ENCODE results near the gene TCF3. TPM values are rescaled to one million over a fixed set of nuclear protein-coding genes. Genes with fewer than 3 reads are reported as not detected.
"Not testable (repeated sequence)": the region's sequence is repeated elsewhere in the genome, so short reads cannot be mapped to it uniquely, and the experiment has no call there.

TCF3 gene
- total RNA-seq, 1 donor from 2014 or later = 44.4 TPM

DNA sequence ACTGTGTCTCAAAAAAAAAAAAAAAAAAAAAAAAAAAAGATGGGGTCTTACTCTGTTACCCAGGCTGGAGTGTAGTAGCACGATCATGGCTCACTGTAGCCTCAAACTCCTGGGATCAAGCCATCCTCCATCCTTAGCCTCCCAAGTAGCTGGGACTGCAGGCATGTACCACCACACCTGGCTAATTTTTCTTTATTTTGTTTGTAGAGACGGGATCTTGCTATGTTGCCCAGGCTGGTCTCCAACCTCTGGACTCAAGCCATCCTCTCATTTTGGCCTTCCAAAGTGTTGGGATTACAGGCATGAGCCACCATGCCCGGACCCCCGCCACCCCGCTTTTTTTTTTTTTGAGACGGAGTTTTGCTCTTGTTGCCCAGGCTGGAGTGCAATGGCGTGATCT lies 10.8 kb upstream of the TCF3 start:
- peaks cover 16 to 20% (median 19%) of the 10 kb centered on the region in 3 donors for H3K27me3 ChIP-seq (ENCODE audit: control insufficient read depth in 3 of 3, insufficient read depth in 3 of 3, low read length in 3 of 3)
- not testable (repeated sequence) for H3K27ac ChIP-seq (ENCODE audit: low read depth, low read length)

DNA sequence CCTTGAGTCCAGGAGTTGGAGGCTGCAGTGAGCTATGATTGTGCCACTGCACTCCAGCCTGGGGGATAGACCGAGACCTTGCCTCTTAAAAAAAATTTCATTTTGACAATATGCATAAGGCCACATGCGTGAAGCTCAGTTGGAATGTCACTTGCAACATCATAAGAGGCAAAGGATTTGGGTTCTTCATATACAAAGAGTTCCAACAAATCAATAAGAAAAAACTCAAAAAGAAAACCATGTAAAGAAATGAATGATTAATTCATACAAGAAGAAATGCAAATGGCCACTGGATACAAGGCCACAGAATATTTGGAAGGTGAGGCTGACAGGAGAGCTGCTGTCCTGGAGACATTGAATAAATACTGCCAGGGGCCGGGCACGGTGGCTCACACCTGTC lies 9.6 kb upstream of the TCF3 start:
- H3K36me3 ChIP-seq (ENCODE audit: control insufficient read depth in 3 of 3, insufficient read depth in 3 of 3, low read length in 3 of 3) = no peaks in the 10 kb centered on the region

More for the DNA sequence above, 10.8 kb upstream of the TCF3 start:
- H3K36me3 ChIP-seq (ENCODE audit: control insufficient read depth in 3 of 3, insufficient read depth in 3 of 3, low read length in 3 of 3); H3K9me3 ChIP-seq (ENCODE audit: control insufficient read depth in 3 of 3, low read length in 3 of 3); H3K4me3 ChIP-seq (ENCODE audit: low read length in 3 of 3); H3K4me1 ChIP-seq (ENCODE audit: control insufficient read depth in 3 of 3, insufficient read depth in 3 of 3, low read length in 3 of 3); H3K9ac ChIP-seq (ENCODE audit: low read depth in 1 of 3, low read length in 3 of 3): not testable (repeated sequence)

DNA sequence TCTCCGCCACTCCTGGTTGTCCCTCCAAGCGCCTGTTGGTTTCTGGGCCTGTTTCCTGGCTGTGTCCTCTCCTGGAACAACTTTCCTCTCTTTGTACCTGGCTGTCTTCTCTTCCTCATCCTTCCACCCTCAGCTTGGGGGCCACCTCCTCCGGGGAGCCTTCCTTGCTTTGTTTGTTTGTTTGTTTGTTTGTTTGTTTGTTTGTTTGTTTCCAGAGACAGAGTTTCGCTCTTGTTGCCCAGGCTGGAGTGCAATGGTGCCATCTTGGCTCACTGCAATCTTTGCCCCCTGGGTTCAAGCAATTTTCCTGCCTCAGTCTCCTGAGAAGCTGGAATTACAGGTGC lies 6.6 kb upstream of the TCF3 start:
- H3K4me1 ChIP-seq (ENCODE audit: control insufficient read depth in 3 of 3, insufficient read depth in 3 of 3, low read length in 3 of 3) = no peaks in the 10 kb centered on the region
- H3K36me3 ChIP-seq (ENCODE audit: control insufficient read depth in 3 of 3, insufficient read depth in 3 of 3, low read length in 3 of 3) = no peaks in the 10 kb centered on the region
- H3K4me3 ChIP-seq (ENCODE audit: low read length in 3 of 3) = no peak overlapping the region
- H3K27ac ChIP-seq (ENCODE audit: low read depth, low read length) = no peak overlapping the region
- no peak overlapping the region for H3K9ac ChIP-seq (ENCODE audit: low read depth in 1 of 3, low read length in 3 of 3)
- no peaks in the 10 kb centered on the region for H3K9me3 ChIP-seq (ENCODE audit: control insufficient read depth in 3 of 3, low read length in 3 of 3)
- H3K27me3 ChIP-seq (ENCODE audit: control insufficient read depth in 3 of 3, insufficient read depth in 3 of 3, low read length in 3 of 3) = peaks cover 9 to 18% (median 13%) of the 10 kb centered on the region in 3 donors

More for the DNA sequence above, 9.6 kb upstream of the TCF3 start:
- Histone ChIP-seq H3K27ac (ENCODE audit: low read depth, low read length) (no peak overlapping the region), H3K9me3 (ENCODE audit: control insufficient read depth in 3 of 3, low read length in 3 of 3) (no peaks in the 10 kb centered on the region), H3K4me3 (ENCODE audit: low read length in 3 of 3) (no peak overlapping the region), H3K27me3 (ENCODE audit: control insufficient read depth in 3 of 3, insufficient read depth in 3 of 3, low read length in 3 of 3) (peaks cover 14 to 23% (median 19%) of the 10 kb centered on the region in 3 donors), H3K9ac (ENCODE audit: low read depth in 1 of 3, low read length in 3 of 3) (no peak overlapping the region), H3K4me1 (ENCODE audit: control insufficient read depth in 3 of 3, insufficient read depth in 3 of 3, low read length in 3 of 3) (no peaks in the 10 kb centered on the region)

DNA sequence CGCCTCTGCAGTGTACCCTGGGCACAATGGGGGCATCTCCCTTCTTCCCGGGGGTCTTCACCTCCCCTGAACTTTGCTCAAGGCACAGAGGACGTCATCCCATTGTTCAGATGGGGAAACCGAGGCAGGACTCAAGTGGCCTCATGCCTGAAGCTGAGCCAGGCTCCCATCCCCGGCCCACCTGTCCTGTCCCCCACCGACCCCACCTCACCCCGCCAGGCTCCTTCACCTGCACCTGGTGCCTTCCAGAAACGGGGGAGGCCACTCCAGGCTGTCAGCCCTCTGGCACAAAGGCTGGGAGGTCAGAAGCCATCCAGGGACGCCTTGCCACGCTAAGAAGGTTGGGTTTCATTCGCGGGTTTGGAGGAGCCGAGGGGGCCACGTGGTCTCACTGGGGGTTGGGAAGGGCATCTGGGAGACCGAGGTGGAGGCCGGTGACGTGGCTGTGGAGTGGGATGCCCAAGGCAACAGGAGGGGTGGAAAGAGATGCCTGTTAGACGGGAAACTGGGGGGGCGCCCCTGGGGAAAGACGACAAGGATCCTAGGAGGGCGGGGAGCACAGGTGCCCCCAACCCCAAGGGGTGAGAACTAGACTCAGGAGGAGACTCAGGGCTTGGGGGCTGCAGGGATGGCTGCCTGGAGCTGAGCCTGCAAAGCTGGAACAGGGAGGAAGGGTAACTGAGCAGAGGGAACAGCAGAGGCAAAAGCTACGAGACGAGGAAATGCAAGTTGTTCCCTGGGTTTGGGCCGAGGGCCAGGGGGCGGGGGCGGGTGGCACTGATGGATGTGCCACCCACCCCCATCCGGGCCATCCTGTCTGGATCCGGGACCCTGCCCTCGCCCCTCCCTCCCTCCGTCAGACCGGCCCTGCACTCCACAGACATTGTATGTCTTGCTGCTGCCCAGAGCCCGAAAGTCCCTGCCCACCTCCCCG lies 6.0 kb upstream of the TCF3 start:
- Histone ChIP-seq H3K9ac (ENCODE audit: low read depth in 1 of 3, low read length in 3 of 3) (no peak overlapping the region), H3K4me3 (ENCODE audit: low read length in 3 of 3) (no peak overlapping the region), H3K4me1 (ENCODE audit: control insufficient read depth in 3 of 3, insufficient read depth in 3 of 3, low read length in 3 of 3) (no peaks in the 10 kb centered on the region), H3K9me3 (ENCODE audit: control insufficient read depth in 3 of 3, low read length in 3 of 3) (no peaks in the 10 kb centered on the region), H3K36me3 (ENCODE audit: control insufficient read depth in 3 of 3, insufficient read depth in 3 of 3, low read length in 3 of 3) (no peaks in the 10 kb centered on the region), H3K27me3 (ENCODE audit: control insufficient read depth in 3 of 3, insufficient read depth in 3 of 3, low read length in 3 of 3) (peaks cover 9 to 18% (median 10%) of the 10 kb centered on the region in 3 donors), H3K27ac (ENCODE audit: low read depth, low read length) (no peak overlapping the region)

DNA sequence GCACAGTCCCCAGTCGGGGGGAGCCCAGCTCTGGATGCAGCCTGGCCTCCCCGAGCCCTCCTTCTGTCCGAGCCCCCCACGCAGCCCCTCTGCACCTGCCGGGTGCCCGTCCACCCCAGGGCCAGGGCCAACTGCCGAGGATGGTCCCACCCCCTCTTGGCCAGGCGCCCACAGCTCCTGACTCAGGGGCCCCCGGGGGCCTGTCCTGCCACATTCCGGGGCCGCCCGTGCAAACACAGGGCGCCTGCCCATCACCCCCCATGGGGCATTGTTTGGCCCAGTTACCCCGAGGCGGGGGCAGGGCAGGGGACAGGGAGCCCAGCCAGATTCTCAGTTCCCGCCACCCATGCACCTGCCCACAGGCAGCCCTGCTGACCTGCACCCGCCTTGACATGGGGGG lies 5.3 kb upstream of the TCF3 start:
- Histone ChIP-seq H3K27me3 (ENCODE audit: control insufficient read depth in 3 of 3, insufficient read depth in 3 of 3, low read length in 3 of 3) (peaks cover 9 to 18% (median 10%) of the 10 kb centered on the region in 3 donors), H3K9ac (ENCODE audit: low read depth in 1 of 3, low read length in 3 of 3) (no peak overlapping the region), H3K4me1 (ENCODE audit: control insufficient read depth in 3 of 3, insufficient read depth in 3 of 3, low read length in 3 of 3) (no peaks in the 10 kb centered on the region), H3K27ac (ENCODE audit: low read depth, low read length) (no peak overlapping the region), H3K4me3 (ENCODE audit: low read length in 3 of 3) (no peak overlapping the region), H3K9me3 (ENCODE audit: control insufficient read depth in 3 of 3, low read length in 3 of 3) (no peaks in the 10 kb centered on the region), H3K36me3 (ENCODE audit: control insufficient read depth in 3 of 3, insufficient read depth in 3 of 3, low read length in 3 of 3) (no peaks in the 10 kb centered on the region)

DNA sequence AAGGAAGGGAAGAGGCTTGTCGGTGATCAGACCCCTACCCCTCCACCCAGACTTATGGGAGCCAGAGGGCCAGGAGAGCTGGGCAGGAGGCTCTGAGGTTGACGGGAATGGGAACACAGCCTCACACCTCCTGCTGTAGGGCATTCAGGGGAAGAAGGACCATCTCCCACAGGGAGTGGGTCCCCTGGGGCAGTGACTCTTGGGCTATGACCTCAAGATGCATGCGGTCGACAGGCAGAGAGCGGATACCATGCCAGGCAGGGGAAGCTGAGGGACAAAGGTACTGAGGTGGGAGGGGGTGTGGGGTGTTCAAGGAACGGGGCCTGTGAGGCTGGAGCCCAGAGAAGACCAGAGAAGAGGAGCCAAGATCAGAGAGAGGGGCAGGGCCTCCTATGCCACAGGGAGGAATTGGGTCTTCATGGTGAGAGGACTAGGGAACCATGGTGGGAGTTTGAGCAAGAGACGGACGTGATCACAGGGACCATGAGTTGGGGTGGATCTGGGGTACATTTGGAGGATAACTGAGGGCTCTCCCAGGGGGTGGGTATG lies 4.6 kb upstream of the TCF3 start:
- Histone ChIP-seq H3K4me1 (ENCODE audit: control insufficient read depth in 3 of 3, insufficient read depth in 3 of 3, low read length in 3 of 3) (no peaks in the 10 kb centered on the region), H3K4me3 (ENCODE audit: low read length in 3 of 3) (no peak overlapping the region), H3K36me3 (ENCODE audit: control insufficient read depth in 3 of 3, insufficient read depth in 3 of 3, low read length in 3 of 3) (no peaks in the 10 kb centered on the region), H3K9me3 (ENCODE audit: control insufficient read depth in 3 of 3, low read length in 3 of 3) (no peaks in the 10 kb centered on the region), H3K27ac (ENCODE audit: low read depth, low read length) (no peak overlapping the region), H3K9ac (ENCODE audit: low read depth in 1 of 3, low read length in 3 of 3) (no peak overlapping the region), H3K27me3 (ENCODE audit: control insufficient read depth in 3 of 3, insufficient read depth in 3 of 3, low read length in 3 of 3) (peaks cover 9 to 18% (median 10%) of the 10 kb centered on the region in 3 donors)

DNA sequence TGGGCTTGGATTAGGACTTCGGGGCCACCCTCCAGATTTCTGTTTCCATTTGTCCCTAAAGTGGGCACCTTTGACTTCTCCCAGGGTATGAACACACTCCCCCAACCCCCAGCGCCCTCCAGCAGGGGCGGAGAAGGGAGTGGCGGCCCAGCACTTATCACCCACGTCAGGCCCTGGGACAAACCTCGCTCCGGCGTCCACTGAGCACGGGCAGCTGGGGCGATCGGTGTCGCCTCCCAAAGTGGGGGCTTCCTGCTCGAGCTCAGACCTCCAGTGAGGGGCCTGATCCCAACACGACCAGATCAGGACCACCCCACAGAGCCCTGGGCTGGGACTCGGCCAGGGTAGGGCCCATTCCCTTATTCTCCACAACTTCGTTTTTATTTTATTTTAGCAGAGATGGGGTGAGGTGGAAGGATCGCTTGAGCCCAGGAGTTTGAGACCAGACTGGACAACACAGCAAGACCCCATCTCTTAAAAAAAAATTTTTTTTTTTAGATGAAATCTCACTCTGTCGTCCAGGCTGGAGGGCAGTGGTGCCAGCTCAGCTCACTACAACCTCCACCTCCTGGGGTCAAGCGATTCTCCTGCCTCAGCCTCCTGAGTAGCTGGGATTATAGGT lies 3.7 kb upstream of the TCF3 start:
- Histone ChIP-seq H3K27ac (ENCODE audit: low read depth, low read length) (no peak overlapping the region), H3K27me3 (ENCODE audit: control insufficient read depth in 3 of 3, insufficient read depth in 3 of 3, low read length in 3 of 3) (peaks cover 9 to 18% (median 10%) of the 10 kb centered on the region in 3 donors), H3K4me3 (ENCODE audit: low read length in 3 of 3) (no peak overlapping the region), H3K9ac (ENCODE audit: low read depth in 1 of 3, low read length in 3 of 3) (no peak overlapping the region), H3K4me1 (ENCODE audit: control insufficient read depth in 3 of 3, insufficient read depth in 3 of 3, low read length in 3 of 3) (peaks cover 0 to 3% (median 0%) of the 10 kb centered on the region in 3 donors), H3K36me3 (ENCODE audit: control insufficient read depth in 3 of 3, insufficient read depth in 3 of 3, low read length in 3 of 3) (no peaks in the 10 kb centered on the region), H3K9me3 (ENCODE audit: control insufficient read depth in 3 of 3, low read length in 3 of 3) (no peaks in the 10 kb centered on the region)

DNA sequence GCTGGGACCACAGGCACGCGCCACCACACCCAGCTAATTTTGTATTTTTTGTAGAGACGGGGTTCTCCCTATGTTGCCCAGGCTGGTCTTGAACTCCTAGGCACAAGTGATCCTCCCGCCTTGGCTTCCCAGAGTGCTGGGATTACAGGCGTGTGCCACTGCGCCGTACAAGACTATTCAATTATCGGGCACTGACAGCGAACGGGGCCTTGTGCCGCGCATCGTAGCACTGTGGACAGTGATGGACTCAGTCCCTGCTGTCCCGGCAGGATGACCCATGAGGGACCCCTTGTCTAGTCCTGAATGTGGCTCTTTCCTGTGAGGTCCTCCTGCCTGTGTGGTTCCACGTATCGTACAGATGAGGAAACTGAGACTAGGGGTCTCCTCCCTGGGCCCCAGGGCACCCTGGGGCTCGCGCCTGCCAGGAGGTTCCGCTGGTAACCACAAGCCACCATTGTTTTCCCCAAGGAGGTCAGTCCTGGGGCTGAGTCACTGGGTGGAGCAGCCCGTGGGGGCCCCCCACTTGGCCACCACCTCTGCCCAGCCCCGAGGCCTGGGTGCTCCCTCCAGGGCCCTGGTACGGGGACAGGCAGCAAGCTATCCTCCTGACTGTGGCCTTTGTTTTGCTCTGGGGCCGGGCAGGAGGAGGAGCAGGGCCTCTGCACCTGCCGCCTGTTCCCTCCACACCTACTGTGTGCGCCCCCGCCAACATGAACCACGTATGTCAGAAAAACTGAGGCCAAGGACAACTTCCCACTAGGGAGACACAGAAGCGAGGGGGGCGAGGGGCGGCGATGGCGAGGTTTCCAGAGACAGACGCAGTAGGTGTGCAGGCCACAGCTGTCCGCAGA lies 2.9 kb upstream of the TCF3 start:
- Histone ChIP-seq H3K27me3 (ENCODE audit: control insufficient read depth in 3 of 3, insufficient read depth in 3 of 3, low read length in 3 of 3) (peaks cover 9 to 18% (median 10%) of the 10 kb centered on the region in 3 donors), H3K9me3 (ENCODE audit: control insufficient read depth in 3 of 3, low read length in 3 of 3) (no peaks in the 10 kb centered on the region), H3K9ac (ENCODE audit: low read depth in 1 of 3, low read length in 3 of 3) (no peak overlapping the region), H3K27ac (ENCODE audit: low read depth, low read length) (no peak overlapping the region), H3K4me1 (ENCODE audit: control insufficient read depth in 3 of 3, insufficient read depth in 3 of 3, low read length in 3 of 3) (peaks cover under 1 to 4% (median 3%) of the 10 kb centered on the region in 3 donors), H3K36me3 (ENCODE audit: control insufficient read depth in 3 of 3, insufficient read depth in 3 of 3, low read length in 3 of 3) (no peaks in the 10 kb centered on the region), H3K4me3 (ENCODE audit: low read length in 3 of 3) (no peak overlapping the region)

DNA sequence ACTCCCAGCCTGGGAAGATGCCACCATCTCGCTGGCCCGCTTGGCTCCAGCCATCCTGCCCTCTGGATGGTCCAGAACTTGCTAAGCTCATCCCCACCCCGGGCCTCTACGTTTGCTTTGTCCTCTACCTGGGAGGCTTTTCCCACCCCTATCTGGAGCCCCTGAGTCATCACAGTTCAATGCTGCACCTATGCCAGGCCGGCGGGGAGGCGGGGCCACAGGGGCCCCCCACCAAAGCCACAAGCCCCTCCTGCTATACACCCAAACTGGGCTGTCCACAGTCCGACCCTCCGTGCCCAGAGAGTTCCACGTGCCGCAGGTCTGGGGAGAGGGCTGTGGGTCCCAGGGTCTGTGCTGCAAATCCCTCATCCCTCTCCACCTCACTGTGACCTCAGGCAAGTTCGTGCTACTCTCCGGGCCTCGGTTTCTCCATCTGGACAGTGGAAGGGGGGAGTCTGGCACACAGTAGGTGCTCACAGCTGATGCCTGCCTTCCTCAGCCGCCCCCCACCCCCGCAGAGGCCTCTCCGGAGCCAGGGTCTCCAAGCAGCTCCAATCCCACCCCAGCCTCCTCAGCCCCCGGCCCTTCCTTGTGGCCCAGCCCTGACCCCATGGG lies 1.9 kb upstream of the TCF3 start:
- Histone ChIP-seq H3K36me3 (ENCODE audit: control insufficient read depth in 3 of 3, insufficient read depth in 3 of 3, low read length in 3 of 3) (no peaks in the 10 kb centered on the region), H3K9ac (ENCODE audit: low read depth in 1 of 3, low read length in 3 of 3) (no peak overlapping the region), H3K27me3 (ENCODE audit: control insufficient read depth in 3 of 3, insufficient read depth in 3 of 3, low read length in 3 of 3) (peaks cover 9 to 18% (median 10%) of the 10 kb centered on the region in 3 donors), H3K27ac (ENCODE audit: low read depth, low read length) (no peak overlapping the region), H3K9me3 (ENCODE audit: control insufficient read depth in 3 of 3, low read length in 3 of 3) (no peaks in the 10 kb centered on the region), H3K4me3 (ENCODE audit: low read length in 3 of 3) (no peak overlapping the region), H3K4me1 (ENCODE audit: control insufficient read depth in 3 of 3, insufficient read depth in 3 of 3, low read length in 3 of 3) (peaks cover 3 to 7% (median 4%) of the 10 kb centered on the region in 3 donors)

Data from skeletal muscle tissue (tissue), 4 donors.